Keratinocyte (primary cell): ENCODE measurements around the gene DNAAF5. TPM values are rescaled to one million over a fixed set of nuclear protein-coding genes. Genes with fewer than 3 reads are reported as not detected.
"Not testable (repeated sequence)": the region's sequence is repeated elsewhere in the genome, so short reads cannot be mapped to it uniquely, and the experiment has no call there.

Experiments used
- DNase-seq: peaks from one replicate; pipeline ENCODE4 v3.0.0-alpha.2; 2011; ENCODE audit warnings: low read depth, missing footprints, low spot score
- FAIRE-seq: peaks from 2 replicates; lab custom pipeline; 2011; peaks lifted over from hg19 to GRCh38; lab: Jason Lieb, UNC
- H2AFZ ChIP-seq: 2 replicates; pipeline ENCODE4 v1.6.0; 2012; ENCODE audit warnings: low read length, control low read depth, inconsistent platforms; ENCODE audit not compliant: control insufficient read depth
- H3K27ac ChIP-seq: 2 replicates; pipeline ENCODE4 v1.5.1; 2011; ENCODE audit warnings: low read length; ENCODE audit not compliant: control insufficient read depth, insufficient read depth
- H3K27me3 ChIP-seq: 3 replicates; pipeline ENCODE4 v1.6.0; 2011; ENCODE audit warnings: low read length; ENCODE audit not compliant: control insufficient read depth, insufficient read depth; ENCODE audit errors: extremely low read depth
- H3K36me3 ChIP-seq, 2 experiments: 2 replicates in 1 of 2; 3 replicates in 1 of 2; pipeline ENCODE4 v1.5.1; 2011; ENCODE audit warnings: low read length in 2 of 2, mild to moderate bottlenecking in 1 of 2; ENCODE audit not compliant: control insufficient read depth in 2 of 2, insufficient read depth in 2 of 2; ENCODE audit errors: extremely low read depth in 1 of 2
- H3K4me1 ChIP-seq: 3 replicates; pipeline ENCODE4 v1.5.1; 2011; ENCODE audit warnings: low read length; ENCODE audit not compliant: control insufficient read depth, insufficient read depth; ENCODE audit errors: extremely low read depth
- H3K4me2 ChIP-seq: 3 replicates; pipeline ENCODE4 v1.6.0; 2011; ENCODE audit warnings: low read depth, low read length; ENCODE audit not compliant: control insufficient read depth, insufficient read depth; ENCODE audit errors: extremely low read depth
- H3K4me3 ChIP-seq, 3 experiments: fragments of 200-600 bp in 1 of 3; sonication (generic) in 1 of 3; 2 replicates in 2 of 3; 3 replicates in 1 of 3; pipeline ENCODE4 v1.5.1; 2011 to 2016; ENCODE audit warnings: low read length in 3 of 3, mild to moderate bottlenecking in 3 of 3, control low read depth in 2 of 3, inconsistent platforms in 1 of 3, low read depth in 1 of 3, mixed read lengths in 1 of 3, mixed run types in 1 of 3, moderate library complexity in 1 of 3; ENCODE audit not compliant: control insufficient read depth in 2 of 3, insufficient read depth in 2 of 3; ENCODE audit errors: extremely low read depth in 1 of 3
- H3K79me2 ChIP-seq: 2 replicates; pipeline ENCODE4 v1.6.0; 2012; ENCODE audit warnings: low read length; ENCODE audit not compliant: control insufficient read depth, insufficient read depth
- H3K9ac ChIP-seq: 3 replicates; pipeline ENCODE4 v1.6.0; 2011; ENCODE audit warnings: low read length; ENCODE audit not compliant: control insufficient read depth, insufficient read depth; ENCODE audit errors: extremely low read depth
- H3K9me1 ChIP-seq: 3 replicates; pipeline ENCODE4 v1.6.0; 2011; ENCODE audit warnings: low read length; ENCODE audit not compliant: control insufficient read depth, insufficient read depth; ENCODE audit errors: extremely low read depth
- H3K9me3 ChIP-seq: 2 replicates; pipeline ENCODE4 v1.5.1; 2012; ENCODE audit warnings: low read depth, low read length; ENCODE audit not compliant: control insufficient read depth
- H4K20me1 ChIP-seq: 3 replicates; pipeline ENCODE4 v1.6.0; 2011; ENCODE audit warnings: low read length; ENCODE audit not compliant: control insufficient read depth, insufficient read depth; ENCODE audit errors: extremely low read depth
- CTCF ChIP-seq, 3 experiments: IDR thresholded peaks in 1 of 3; conservative IDR thresholded peaks in 1 of 3; optimal IDR thresholded peaks in 1 of 3; 2 replicates in 2 of 3; 3 replicates in 1 of 3; pipeline versions ENCODE3 to v1.5.1; 2011; ENCODE audit warnings: low read length in 3 of 3, mild to moderate bottlenecking in 3 of 3, moderate library complexity in 2 of 3, control low read depth in 1 of 3, inconsistent platforms in 1 of 3; ENCODE audit not compliant: insufficient read depth in 2 of 3; ENCODE audit errors: extremely low read depth in 1 of 3
- EZH2 ChIP-seq: IDR thresholded peaks from one replicate; pipeline ENCODE4 v1.6.1; 2012; ENCODE audit warnings: inconsistent platforms, mild to moderate bottlenecking, low read length, moderate library complexity
- dilution Hi-C: fragments of 300-500 bp; cut with MboI; formaldehyde crosslinking; loops from one replicate; pipeline ENCODE4 v1.7.0; 2020; ENCODE audit warnings: low sequenced_read_pairs; ENCODE audit not compliant: extremely low pct_ligation_motif_present
- polyA plus RNA-seq, 5 experiments: library from polyadenylated mRNA; depleted of rRNA in 3 of 5; stranded (reverse) in 3 of 5; stranded (forward) in 1 of 5; unstranded in 1 of 5; fragments of >200 nt; gene quantifications; 1 replicate in 1 of 5; 2 replicates in 3 of 5; 3 replicates in 1 of 5; pipeline versions ENCODE4 v1.2.1 to v1.2.3, GENCODE V29; 2011 to 2012; ENCODE audit warnings: missing spikeins in 2 of 5, low read depth in 1 of 5, low replicate concordance in 1 of 5

DNAAF5 gene
- polyA plus RNA-seq, 1 donor (not counting 4 experiments of a cell fraction or from before 2014, with no cell fraction given) = 16.3 TPM

GRCh38 chr7:798921-799470, 72.5 kb downstream of the DNAAF5 start:
- H4K20me1 ChIP-seq = no peaks in the 10 kb centered on the region
- no peaks in the 10 kb centered on the region for H3K9me3 ChIP-seq
- H3K4me1 ChIP-seq = peaks cover 7% of the 10 kb centered on the region
- no peak for FAIRE-seq
- no peak overlapping the region for H3K4me2 ChIP-seq
- H3K36me3 ChIP-seq = no peaks in the 10 kb centered on the region
- no peaks in the 10 kb centered on the region for H3K9me1 ChIP-seq
- no peak overlapping the region for H3K27ac ChIP-seq
- no peak for TF ChIP-seq EZH2
- TF ChIP-seq CTCF (optimal IDR thresholded peaks at IDR 0.05 in 1 of 3, IDR thresholded peaks at IDR 0.05 in 1 of 3, conservative IDR thresholded peaks at IDR 0.05 in 1 of 3; ENCODE audit: extremely low read depth in 1 of 3, insufficient read depth in 2 of 3, low read length in 3 of 3) = no peak
- no peaks in the 10 kb centered on the region for H3K27me3 ChIP-seq
- H3K9ac ChIP-seq = no peak overlapping the region
- no peak overlapping the region for H2AFZ ChIP-seq
- H3K79me2 ChIP-seq = no peaks in the 10 kb centered on the region
- no peak overlapping the region for H3K4me3 ChIP-seq
- DNase-seq = no peak
- dilution Hi-C loops = no loop called here

GRCh38 chr7:800692-801091, 74.2 kb downstream of the DNAAF5 start:
- Histone ChIP-seq H3K36me3 (no peaks in the 10 kb centered on the region), H3K4me1 (peaks cover 7% of the 10 kb centered on the region), H3K9me3 (no peaks in the 10 kb centered on the region), H3K9me1 (no peaks in the 10 kb centered on the region), H3K27ac (no peak overlapping the region), H4K20me1 (no peaks in the 10 kb centered on the region), H3K79me2 (no peaks in the 10 kb centered on the region), H3K4me3 (no peak overlapping the region), H3K27me3 (no peaks in the 10 kb centered on the region), H2AFZ (no peak overlapping the region), H3K4me2 (no peak overlapping the region), H3K9ac (no peak overlapping the region)
- no peak for DNase-seq
- no peak for FAIRE-seq
- dilution Hi-C loops = no loop called here
- TF ChIP-seq EZH2 (no peak), CTCF (optimal IDR thresholded peaks at IDR 0.05 in 1 of 3, IDR thresholded peaks at IDR 0.05 in 1 of 3, conservative IDR thresholded peaks at IDR 0.05 in 1 of 3; ENCODE audit: extremely low read depth in 1 of 3, insufficient read depth in 2 of 3, low read length in 3 of 3) (no peak)

- H3K4me3 ChIP-seq, H3K9ac ChIP-seq, H4K20me1 ChIP-seq, H3K9me3 ChIP-seq, H3K4me1 ChIP-seq, dilution Hi-C loops, H3K27ac ChIP-seq, H3K27me3 ChIP-seq, H2AFZ ChIP-seq, H3K36me3 ChIP-seq, H3K9me1 ChIP-seq, FAIRE-seq, H3K4me2 ChIP-seq, DNase-seq, H3K79me2 ChIP-seq: not testable (repeated sequence)
These were observed 74.9 kb downstream of the DNAAF5 start for GRCh38 chr7:801351-801750.
